BE2C (cell line): ENCODE measurements around the gene TXNDC11.

Experiments
- DNase-seq: peaks from one replicate; pipeline ENCODE4 v3.0.0-alpha.2; 2020
- H3K27me3 ChIP-seq: fragments of 250-450 bp; sonication (Bioruptor Pico); 2 replicates; pipeline ENCODE4 v1.5.1; 2020; ENCODE audit warnings: mild to moderate bottlenecking
- H3K36me3 ChIP-seq: fragments of 250-450 bp; sonication (Bioruptor Pico); 2 replicates; pipeline ENCODE4 v1.5.1; 2020; ENCODE audit warnings: mild to moderate bottlenecking
- H3K4me1 ChIP-seq: fragments of 250-450 bp; sonication (Bioruptor Pico); 2 replicates; pipeline ENCODE4 v1.5.1; 2020
- H3K4me3 ChIP-seq: 2 replicates; pipeline ENCODE4 v1.5.1; 2011; ENCODE audit warnings: low read depth, low read length
- H3K9me3 ChIP-seq: fragments of 250-450 bp; sonication (Bioruptor Pico); 2 replicates; pipeline ENCODE4 v1.5.1; 2020
- CTCF ChIP-seq: IDR thresholded peaks from 2 replicates; pipeline ENCODE4 v1.5.1; 2012; ENCODE audit warnings: mild to moderate bottlenecking, low read depth, low read length

Gene TXNDC11

GRCh38 chr16:11668623-11669379 is 73.9 kb downstream of the TXNDC11 start:
- H3K36me3 ChIP-seq, result no peaks in the 10 kb centered on the region
- H3K4me1 ChIP-seq, result no peaks in the 10 kb centered on the region; the same call in 1 of the 2 replicates
- no peak for DNase-seq
- no peaks in the 10 kb centered on the region for H3K27me3 ChIP-seq
- no peak for TF ChIP-seq CTCF
- H3K9me3 ChIP-seq, result no peaks in the 10 kb centered on the region
- H3K4me3 ChIP-seq, result peak overlapping the region; percentile 58

GRCh38 chr16:11667824-11668622 is 74.6 kb downstream of the TXNDC11 start, which contains the start of gene SNN:
Gene SNN, plus strand, starts transcription at chr16:11668455. Its CDS starts 7,605 bp downstream, at chr16:11676060.
- Histone ChIP-seq H3K27me3 (no peaks in the 10 kb centered on the region), H3K9me3 (no peaks in the 10 kb centered on the region), H3K36me3 (no peaks in the 10 kb centered on the region), H3K4me3 (peak within 1 kb of the TSS; percentile 58), H3K4me1 (no peaks in the 10 kb centered on the region; the same call in 1 of the 2 replicates)
- DNase-seq, result peak; percentile 95
- TF ChIP-seq CTCF, result no peak

- Histone ChIP-seq H3K9me3 (no peaks in the 10 kb centered on the region), H3K36me3 (no peaks in the 10 kb centered on the region), H3K4me3 (no peak overlapping the region), H3K27me3 (no peaks in the 10 kb centered on the region), H3K4me1 (no peaks in the 10 kb centered on the region; the same call in 1 of the 2 replicates)
- TF ChIP-seq CTCF, result no peak
- DNase-seq, result no peak
Measured at GRCh38 chr16:11667221-11667823, 75.3 kb downstream of the TXNDC11 start.

GRCh38 chr16:11666103-11667055 is 76.3 kb downstream of the TXNDC11 start:
- DNase-seq, result no peak
- Histone ChIP-seq H3K27me3 (no peaks in the 10 kb centered on the region), H3K4me1 (no peaks in the 10 kb centered on the region; the same call in 1 of the 2 replicates), H3K9me3 (no peaks in the 10 kb centered on the region), H3K4me3 (no peak overlapping the region), H3K36me3 (no peaks in the 10 kb centered on the region)
- TF ChIP-seq CTCF, result no peak

- Histone ChIP-seq H3K27me3 (no peaks in the 10 kb centered on the region), H3K4me1 (no peaks in the 10 kb centered on the region; the same call in 1 of the 2 replicates), H3K9me3 (no peaks in the 10 kb centered on the region), H3K4me3 (no peak overlapping the region), H3K36me3 (no peaks in the 10 kb centered on the region)
- no peak for DNase-seq
- no peak for TF ChIP-seq CTCF
Measured at GRCh38 chr16:11665071-11665491, 77.6 kb downstream of the TXNDC11 start.
